CD4-positive, alpha-beta T cell treated with Interleukin-4 for 1 hour (primary cell): ENCODE results near the gene TRIM63.

Source experiments
- DNase-seq, 2 donors: peaks; one replicate each; pipeline ENCODE4 v3.0.0-alpha.2; 2020 to 2022

TRIM63 gene

GRCh38 chr1:26012864-26013263 lies 54.6 kb downstream of the TRIM63 start:
- DNase-seq: no peak

DNA sequence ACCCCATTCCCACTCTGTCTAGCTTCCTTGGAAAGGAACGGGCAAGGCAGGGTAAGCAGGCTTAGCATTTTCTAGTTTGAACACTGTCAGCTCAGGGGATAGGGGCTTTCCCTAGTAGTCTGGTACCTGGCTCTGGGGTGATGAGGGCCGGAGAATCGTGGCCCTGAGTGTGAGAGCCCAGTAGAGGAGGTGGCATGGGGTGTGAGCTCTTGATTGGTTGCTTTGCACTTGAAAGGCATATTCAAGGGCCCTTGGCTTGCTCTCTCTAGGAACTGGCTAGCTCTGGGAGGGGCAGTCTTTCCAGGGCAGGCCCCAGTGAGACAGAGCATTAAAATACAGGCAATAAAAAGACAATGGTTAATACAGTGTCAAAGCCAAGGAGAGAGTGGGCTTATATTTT lies 56.6 kb downstream of the TRIM63 start:
- DNase-seq: no peak

DNA sequence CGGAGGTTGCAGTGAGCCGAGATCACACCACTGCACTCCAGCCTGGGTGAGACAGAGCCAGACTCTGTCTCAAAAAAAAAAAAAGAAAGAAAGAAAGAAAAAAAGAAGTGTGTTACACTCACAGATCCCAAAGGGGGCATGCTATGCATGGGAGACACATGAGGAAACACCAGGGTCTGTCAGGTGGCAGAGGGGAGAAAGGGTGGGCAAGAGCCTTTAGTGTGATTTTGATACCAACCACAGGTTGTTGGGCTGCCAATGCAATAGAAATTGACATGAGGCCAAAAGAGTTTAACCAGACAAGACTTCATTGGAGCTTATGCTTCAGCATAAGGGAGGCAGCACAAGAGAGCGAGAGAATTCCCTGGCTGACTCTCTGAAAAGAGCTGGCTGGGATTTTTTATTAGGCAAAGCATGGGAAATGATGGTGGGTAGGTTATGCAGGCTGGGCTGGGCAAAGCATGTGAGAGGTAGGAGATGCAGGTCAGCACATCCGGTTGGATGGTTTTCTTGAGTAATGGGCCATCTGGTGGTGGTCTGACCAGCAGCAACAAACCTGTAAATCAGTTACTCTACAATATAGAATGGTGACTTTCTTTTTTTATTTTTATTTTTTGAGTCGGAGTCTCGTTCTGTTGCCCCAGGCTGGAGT lies 57.5 kb downstream of the TRIM63 start:
- no peak for DNase-seq

GRCh38 chr1:26006710-26007109 lies 60.7 kb downstream of the TRIM63 start:
- no peak for DNase-seq

DNA sequence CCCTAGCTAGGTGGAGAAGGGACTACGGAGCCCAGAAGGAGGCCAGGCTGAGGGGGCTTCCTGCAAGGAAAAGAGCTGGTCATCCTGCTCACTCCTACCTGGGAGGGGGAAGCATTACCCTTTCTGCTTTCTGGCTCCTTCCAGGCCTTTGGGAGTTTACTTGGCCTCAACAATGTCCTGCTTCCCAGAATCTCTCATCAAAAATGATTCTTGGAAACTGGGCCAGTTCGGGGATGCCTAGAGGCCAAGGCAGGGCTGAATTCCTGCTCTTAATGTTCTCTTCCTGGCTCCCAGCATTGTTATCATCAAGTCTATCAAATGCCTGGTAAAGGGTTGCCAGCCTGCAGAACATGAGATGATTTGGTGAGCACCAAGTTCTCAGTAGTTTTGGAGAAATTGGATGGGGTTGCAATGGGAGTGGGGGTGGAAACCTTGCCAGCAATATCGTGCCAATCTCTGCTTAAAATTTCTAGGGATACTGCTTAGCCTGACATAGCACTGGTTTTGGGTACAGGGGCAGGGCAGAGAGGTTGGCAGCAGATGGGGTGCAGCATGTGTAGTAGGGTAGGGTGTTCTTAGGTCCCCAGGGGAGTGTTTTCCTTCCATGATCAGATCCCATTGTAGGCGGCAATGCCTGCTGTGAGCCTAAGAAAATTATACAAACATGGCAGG lies 61.9 kb downstream of the TRIM63 start:
- no peak for DNase-seq

DNA sequence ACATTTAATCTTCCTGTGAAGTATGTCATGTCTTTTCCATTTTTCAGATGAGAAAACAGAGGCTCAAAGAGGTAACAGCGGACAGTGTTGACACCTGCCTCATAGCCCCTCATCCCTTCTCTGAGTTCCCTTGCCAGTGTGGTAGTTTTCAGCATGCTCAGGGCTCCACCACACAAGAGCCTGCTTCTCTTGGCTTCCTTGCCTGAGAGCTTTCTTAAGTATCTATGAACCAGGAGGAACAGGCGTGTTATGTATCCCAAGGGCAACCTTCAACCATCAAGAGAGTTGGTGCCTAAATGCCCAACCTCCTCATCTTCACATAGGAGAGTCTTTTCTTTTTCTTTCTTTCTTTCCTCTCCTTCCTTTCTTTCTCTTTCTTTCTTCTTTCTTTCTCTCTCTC lies 63.7 kb downstream of the TRIM63 start:
- DNase-seq: no peak

GRCh38 chr1:26003262-26003661 lies 64.2 kb downstream of the TRIM63 start:
- DNase-seq: no peak
